H1 (cell line): Measurements from ENCODE around the gene COX17. TPM values are rescaled to one million over a fixed set of nuclear protein-coding genes. Genes with fewer than 3 reads are reported as not detected.

Source experiments
- CTCF ChIA-PET: fragments of 300-600 bp; sonication (Branson Sonifier 250); formaldehyde crosslinking; loops from one replicate; lab custom pipeline; 2021; ENCODE audit not compliant: partially characterized antibody; lab: Charles Lee
- POLR2A ChIA-PET: fragments of 300-600 bp; sonication (Branson Sonifier 250); formaldehyde crosslinking; loops from one replicate; lab custom pipeline; 2021; ENCODE audit warnings: inconsistent platforms; ENCODE audit not compliant: partially characterized antibody; lab: Charles Lee
- DNase-seq, 2 experiments: peaks; one replicate each; pipeline versions ENCODE4 v3.0.0 to v3.0.0-alpha.2; 2010 to 2022; ENCODE audit warnings: low spot score in 2 of 2, low read depth in 1 of 2, mixed read lengths in 1 of 2
- FAIRE-seq: peaks from 2 replicates; lab custom pipeline; 2011; peaks lifted over from hg19 to GRCh38; lab: Jason Lieb, UNC
- H2AFZ ChIP-seq: 2 replicates; pipeline ENCODE4 v1.8.1; 2012; ENCODE audit warnings: low read length, inconsistent platforms
- H2AK5ac ChIP-seq: 2 replicates; pipeline ENCODE4 v1.6.1; 2013; ENCODE audit warnings: low read depth, low read length
- H2BK120ac ChIP-seq: replicated peaks from 2 replicates; pipeline ENCODE3; 2013; ENCODE audit warnings: low read depth, low read length, inconsistent platforms
- H2BK12ac ChIP-seq: 2 replicates; pipeline ENCODE4 v1.6.1; 2013; ENCODE audit warnings: low read depth, low read length
- H2BK15ac ChIP-seq: 2 replicates; pipeline ENCODE4 v1.6.1; 2013; ENCODE audit warnings: low read length
- H2BK20ac ChIP-seq: 2 replicates; pipeline ENCODE4 v1.6.1; 2013; ENCODE audit warnings: low read length
- H2BK5ac ChIP-seq: 2 replicates; pipeline ENCODE4 v1.6.1; 2013; ENCODE audit warnings: low read depth, low read length
- H3K14ac ChIP-seq: 2 replicates; pipeline ENCODE4 v1.6.1; 2013; ENCODE audit warnings: inconsistent platforms; ENCODE audit not compliant: insufficient read length
- H3K18ac ChIP-seq: 2 replicates; pipeline ENCODE4 v1.6.1; 2013; ENCODE audit warnings: low read length; ENCODE audit errors: extremely low read depth
- H3K23ac ChIP-seq: 2 replicates; pipeline ENCODE4 v1.6.1; 2013; ENCODE audit warnings: inconsistent platforms; ENCODE audit not compliant: insufficient read length
- H3K23me2 ChIP-seq: 2 replicates; pipeline ENCODE4 v1.6.1; 2013; ENCODE audit warnings: low read depth, low read length
- H3K27ac ChIP-seq: 2 replicates; pipeline ENCODE4 v1.6.1; 2011; ENCODE audit warnings: low read depth, low read length, inconsistent platforms
- H3K27me3 ChIP-seq, 4 experiments: replicated peaks in 1 of 4; 1 replicate in 1 of 4; 2 replicates in 3 of 4; pipeline versions ENCODE4 v1.6.1 to v1.8.1; 2011 to 2013; ENCODE audit warnings: low read length in 3 of 4, mild to moderate bottlenecking in 3 of 4, inconsistent platforms in 2 of 4, mixed read lengths in 2 of 4, moderate library complexity in 1 of 4; ENCODE audit not compliant: control insufficient read depth in 3 of 4, insufficient read depth in 3 of 4; ENCODE audit errors: extremely low read depth in 1 of 4
- H3K36me3 ChIP-seq, 4 experiments: 2 replicates each; pipeline versions ENCODE4 v1.6.1 to v1.8.1; 2011 to 2013; ENCODE audit warnings: mild to moderate bottlenecking in 4 of 4, low read length in 3 of 4, moderate library complexity in 2 of 4, control low read depth in 1 of 4, inconsistent platforms in 1 of 4; ENCODE audit not compliant: insufficient read depth in 4 of 4, control insufficient read depth in 2 of 4
- H3K4ac ChIP-seq: replicated peaks from 2 replicates; pipeline ENCODE3; 2013; ENCODE audit warnings: low read length, low read depth, mixed read lengths, inconsistent platforms; ENCODE audit not compliant: insufficient read length
- H3K4me1 ChIP-seq, 4 experiments: replicated peaks in 1 of 4; 1 replicate in 1 of 4; 2 replicates in 3 of 4; pipeline versions ENCODE4 v1.6.1 to v1.8.1; 2011 to 2013; ENCODE audit warnings: low read length in 3 of 4, inconsistent platforms in 2 of 4, mixed read lengths in 1 of 4; ENCODE audit not compliant: insufficient read depth in 4 of 4, control insufficient read depth in 3 of 4
- H3K4me2 ChIP-seq, 2 experiments: 2 replicates each; pipeline versions ENCODE4 v1.6.1 to v1.8.1; 2011 to 2013; ENCODE audit warnings: low read depth in 2 of 2, low read length in 2 of 2, control low read depth in 1 of 2, inconsistent platforms in 1 of 2, mild to moderate bottlenecking in 1 of 2; ENCODE audit not compliant: insufficient read depth in 1 of 2
- H3K4me3 ChIP-seq, 4 experiments: fragments of 200-600, 300-600 bp in 1 of 4; sonication (generic), shearing (Covaris generic), sonication (Bioruptor Twin) in 1 of 4; 2 replicates each; pipeline versions ENCODE4 v1.5.1 to v1.8.1; 2011 to 2016; ENCODE audit warnings: low read length in 4 of 4, low read depth in 3 of 4, control low read depth in 2 of 4, inconsistent platforms in 2 of 4, mild to moderate bottlenecking in 2 of 4, mixed read lengths in 1 of 4, moderate library complexity in 1 of 4; ENCODE audit not compliant: insufficient read depth in 2 of 4; ENCODE audit errors: extremely low read depth in 1 of 4
- H3K56ac ChIP-seq: replicated peaks from 2 replicates; pipeline ENCODE3; 2013; ENCODE audit warnings: low read depth, mild to moderate bottlenecking, mixed read lengths, low read length, inconsistent platforms; ENCODE audit not compliant: insufficient read length
- H3K79me1 ChIP-seq: 2 replicates; pipeline ENCODE4 v1.6.1; 2013; ENCODE audit warnings: low read depth, low read length, control low read depth
- H3K79me2 ChIP-seq, 2 experiments: 2 replicates each; pipeline versions ENCODE4 v1.6.1 to v1.8.1; 2012 to 2013; ENCODE audit warnings: low read length in 2 of 2, mild to moderate bottlenecking in 2 of 2, inconsistent platforms in 1 of 2; ENCODE audit not compliant: insufficient read depth in 2 of 2, control insufficient read depth in 1 of 2
- H3K9ac ChIP-seq, 4 experiments: replicated peaks in 1 of 4; 1 replicate in 1 of 4; 2 replicates in 3 of 4; pipeline versions ENCODE4 v1.6.1 to v1.8.1; 2011 to 2013; ENCODE audit warnings: low read depth in 3 of 4, low read length in 3 of 4, control low read depth in 2 of 4, mild to moderate bottlenecking in 2 of 4, moderate library complexity in 2 of 4, inconsistent platforms in 1 of 4; ENCODE audit errors: extremely low read depth in 1 of 4
- H3K9me3 ChIP-seq, 2 experiments: 2 replicates each; pipeline versions ENCODE4 v1.6.1 to v1.8.1; 2012 to 2013; ENCODE audit warnings: mild to moderate bottlenecking in 2 of 2, moderate library complexity in 2 of 2, control low read depth in 1 of 2, inconsistent platforms in 1 of 2, low read depth in 1 of 2, low read length in 1 of 2, mixed read lengths in 1 of 2; ENCODE audit not compliant: insufficient read depth in 2 of 2
- H4K20me1 ChIP-seq, 2 experiments: replicated peaks in 1 of 2; 2 replicates each; pipeline versions ENCODE3 to v1.8.1; 2011 to 2013; ENCODE audit warnings: inconsistent platforms in 2 of 2, low read length in 2 of 2, mild to moderate bottlenecking in 1 of 2; ENCODE audit not compliant: insufficient read depth in 2 of 2, control insufficient read depth in 1 of 2
- H4K5ac ChIP-seq: 2 replicates; pipeline ENCODE4 v1.6.1; 2013; ENCODE audit warnings: low read length, low read depth, mixed read lengths, inconsistent platforms; ENCODE audit not compliant: insufficient read length
- H4K8ac ChIP-seq: 2 replicates; pipeline ENCODE4 v1.8.0; 2013; ENCODE audit warnings: mild to moderate bottlenecking, moderate library complexity, low read length, inconsistent platforms; ENCODE audit not compliant: insufficient read depth; ENCODE audit errors: extremely low read depth
- H4K91ac ChIP-seq: replicated peaks from 2 replicates; pipeline ENCODE3; 2013; ENCODE audit warnings: low read length, mixed read lengths, inconsistent platforms; ENCODE audit not compliant: insufficient read length
- BRCA1 ChIP-seq: IDR thresholded peaks from 2 replicates; pipeline ENCODE4 v1.6.1; 2012; ENCODE audit warnings: low read depth, low read length, improper control_type of control experiment
- CHD1 ChIP-seq: IDR thresholded peaks from 2 replicates; pipeline ENCODE4 v1.6.1; 2012; ENCODE audit warnings: low read depth, low read length, improper control_type of control experiment
- NANOG ChIP-seq: IDR thresholded peaks from 2 replicates; pipeline ENCODE4 v1.6.1; 2011; ENCODE audit warnings: low read length, low read depth, mild to moderate bottlenecking, inconsistent platforms; ENCODE audit not compliant: insufficient read depth, poor library complexity, severe bottlenecking
- SRF ChIP-seq: IDR thresholded peaks from 2 replicates; pipeline ENCODE4 v1.6.1; 2011; ENCODE audit warnings: mild to moderate bottlenecking, low read depth, low read length, moderate library complexity
- TBP ChIP-seq: IDR thresholded peaks from 2 replicates; pipeline ENCODE4 v1.6.1; 2011; ENCODE audit warnings: low read depth, low read length, improper control_type of control experiment
- TCF12 ChIP-seq: IDR thresholded peaks from 2 replicates; pipeline ENCODE4 v1.6.1; 2011; ENCODE audit warnings: low read depth, mild to moderate bottlenecking, low read length
- WGBS, 2 experiments: shearing (Covaris generic) in 1 of 2; methylation state at CpG; one replicate each; pipeline versions ENCODE4 v1.1.6 to v1.1.7; 2013 to 2015; ENCODE audit warnings: low lambda C conversion rate in 2 of 2, mixed read lengths in 2 of 2, inconsistent platforms in 1 of 2, low coverage in 1 of 2, missing lambda C conversion rate in 1 of 2; ENCODE audit not compliant: insufficient replicate concordance in 2 of 2, insufficient coverage in 1 of 2, insufficient read length in 1 of 2; ENCODE audit errors: extremely low coverage in 1 of 2, missing lambda C conversion rate in 1 of 2; 5-methylcytosine and 5-hydroxymethylcytosine counted together
- polyA plus RNA-seq, 7 experiments: library from polyadenylated mRNA; depleted of rRNA in 3 of 7; stranded (reverse) in 5 of 7; unstranded in 2 of 7; fragments of >200 nt in 5 of 7; fragments of 200-250 nt in 2 of 7; gene quantifications; 1 replicate in 5 of 7; 2 replicates in 1 of 7; 4 replicates in 1 of 7; pipeline versions ENCODE4 v1.2.1 to v1.2.3, GENCODE V29; 2011 to 2013; ENCODE audit warnings: missing spikeins in 2 of 7, mixed read lengths in 2 of 7
- total RNA-seq: library from RNA; stranded (reverse); fragmentation: NEBNext Ultra II Directional; extraction: Animal tissue kit (Norgen Biotek cat#: 25700); gene quantifications from 2 replicates; pipeline ENCODE4 v1.2.1, GENCODE V29; 2021

Gene COX17
- total and polyA plus RNA-seq, 2 of the 8 experiments (the other 6 are each of a cell fraction or from before 2014, with no cell fraction given) = 34.2 to 43.0 TPM

GRCh38 chr3:119669906-119670570 lies 7.2 kb downstream of the COX17 start:
- Histone ChIP-seq H4K20me1 (no peaks in the 10 kb centered on the region), H3K4me2 (no peak overlapping the region), H4K91ac (no peak overlapping the region), H2BK20ac (no peak overlapping the region), H3K79me1 (no peaks in the 10 kb centered on the region), H3K79me2 (peaks cover 0 to 2% of the 10 kb centered on the region in 2 experiments; a peak in 2 of 4 replicates)
- DNase-seq = no peak
- TF ChIP-seq SRF = no peak
- no peak for TF ChIP-seq NANOG
- no peak for TF ChIP-seq TCF12
- TF ChIP-seq TBP = no peak
- no peak for TF ChIP-seq CHD1
- TF ChIP-seq BRCA1 = no peak
- TF ChIP-seq, all 59 proteins: peak for 0
- Histone ChIP-seq H3K18ac (no peak overlapping the region), H2AFZ (no peak overlapping the region), H3K9ac (no peak overlapping the region), H2BK5ac (no peak overlapping the region), H4K5ac (no peak overlapping the region), H3K27ac (no peak overlapping the region), H3K56ac (no peak overlapping the region), H2BK12ac (no peak overlapping the region), H3K27me3 (no peaks in the 10 kb centered on the region), H3K23me2 (no peaks in the 10 kb centered on the region), H3K14ac (no peak overlapping the region), H3K4me1 (no peaks in the 10 kb centered on the region), H3K36me3 (peaks cover 0 to 34% (median 20%) of the 10 kb centered on the region in 4 experiments; a peak in 6 of 8 replicates), H3K23ac (no peak overlapping the region), H3K4me3 (no peak overlapping the region), H3K9me3 (no peaks in the 10 kb centered on the region; a peak in 1 of 4 replicates), H4K8ac (no peak overlapping the region), H3K4ac (no peak overlapping the region), H2BK15ac (no peak overlapping the region), H2BK120ac (no peak overlapping the region), H2AK5ac (no peak overlapping the region)
- POLR2A ChIA-PET = interaction anchor here (0.9 to 1.0 kb wide), 2 partner anchors 8 to 33 kb away, joined by 3 read pairs; no protein-coding TSS in a partner anchor
- CTCF ChIA-PET = no interaction called here
- no peak for FAIRE-seq
- WGBS, 2 experiments = 93% methylated on average over 5 of the region's 5 CpGs; no CpG with 5 or more reads in 1 of the 2 experiments
